ENCODE data around the gene USP38.
"Not testable (repeated sequence)": the region's sequence is repeated elsewhere in the genome, so short reads cannot be mapped to it uniquely, and the experiment has no call there.

USP38 gene

DNA sequence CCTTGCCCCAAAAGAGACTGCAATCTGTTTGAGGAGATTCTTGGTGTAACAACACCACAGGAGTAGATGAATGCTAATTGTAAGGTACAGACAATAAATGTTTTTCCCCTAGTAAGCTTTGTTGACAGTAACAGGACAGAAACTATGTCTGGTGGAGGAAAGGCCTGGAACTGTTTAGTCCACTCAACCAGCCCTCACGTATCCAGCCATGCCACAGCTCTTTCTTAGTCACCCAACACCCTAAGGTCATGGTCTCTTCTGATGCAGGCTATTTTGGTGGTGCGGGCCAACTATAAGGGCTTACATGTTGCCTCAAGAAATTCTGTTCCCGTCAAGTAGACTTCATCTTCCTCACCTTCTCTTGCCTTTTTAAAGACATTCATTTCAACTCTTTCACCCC is 76.0 kb downstream of the USP38 start:
- no peak overlapping the region for H3K27ac ChIP-seq
- TF ChIP-seq CTCF (conservative IDR thresholded peaks at IDR 0.05): no peak

DNA sequence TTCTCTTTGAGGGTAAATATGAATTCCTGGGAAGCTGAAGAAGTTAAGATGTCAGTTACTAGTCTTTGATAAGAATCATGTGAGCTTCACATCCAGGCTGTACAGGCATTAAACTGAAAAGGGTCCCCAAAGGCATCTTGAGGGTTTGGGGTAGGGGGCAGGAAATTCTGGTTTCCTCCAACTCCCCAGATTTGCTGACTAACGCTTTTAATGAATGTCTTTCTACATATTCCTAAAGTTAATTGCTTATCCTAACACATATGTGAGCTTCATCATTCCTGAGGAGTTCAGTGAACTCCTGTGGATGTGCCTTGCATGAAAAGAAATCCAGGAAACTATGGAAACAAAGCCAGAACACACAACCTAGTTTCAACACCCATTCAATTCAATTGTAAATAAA is 78.1 kb downstream of the USP38 start:
- no peak for TF ChIP-seq CTCF (conservative IDR thresholded peaks at IDR 0.05)
- H3K27ac ChIP-seq: no peak overlapping the region

DNA sequence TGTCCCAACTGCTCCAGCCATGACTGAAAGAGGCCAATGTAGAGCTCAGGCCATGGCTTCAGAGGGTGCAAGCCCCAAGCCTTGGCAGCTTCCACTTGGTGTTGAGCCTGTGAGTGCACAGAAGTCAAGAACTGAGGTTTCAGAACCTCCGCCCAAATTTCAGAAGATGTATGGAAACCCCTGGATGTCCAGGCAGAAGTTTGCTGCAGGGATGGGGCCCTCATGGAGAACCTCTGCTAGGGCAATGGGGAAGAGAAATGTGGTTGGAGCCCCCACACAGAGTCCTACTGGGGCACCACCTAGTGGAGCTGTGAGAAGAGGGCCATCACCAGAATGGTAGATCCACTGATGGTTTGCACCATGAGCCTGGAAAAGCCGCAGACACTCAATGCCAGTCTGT is 83.0 kb downstream of the USP38 start:
- H3K27ac ChIP-seq: not testable (repeated sequence)

- TF ChIP-seq CTCF (conservative IDR thresholded peaks at IDR 0.05): no peak
- no peak overlapping the region for H3K27ac ChIP-seq
These were observed 85.6 kb downstream of the USP38 start for GRCh38 chr4:143270256-143270838.

Data from VCaP (cell line).